ENCODE measurements around the gene CFAP58. TPM values are rescaled to one million over a fixed set of nuclear protein-coding genes. Genes with fewer than 3 reads are reported as not detected.

CFAP58 gene
- total RNA-seq, 1 donor from 2014 or later: 0.53 TPM

GRCh38 chr10:104342941-104343411 lies 10.7 kb upstream of the CFAP58 start:
- H3K27me3 ChIP-seq (ENCODE audit: control insufficient read depth, insufficient read depth, low read length): no peaks in the 10 kb centered on the region
- no peak for DNase-seq (ENCODE audit: low read depth)
- TF ChIP-seq, protein P1, sequence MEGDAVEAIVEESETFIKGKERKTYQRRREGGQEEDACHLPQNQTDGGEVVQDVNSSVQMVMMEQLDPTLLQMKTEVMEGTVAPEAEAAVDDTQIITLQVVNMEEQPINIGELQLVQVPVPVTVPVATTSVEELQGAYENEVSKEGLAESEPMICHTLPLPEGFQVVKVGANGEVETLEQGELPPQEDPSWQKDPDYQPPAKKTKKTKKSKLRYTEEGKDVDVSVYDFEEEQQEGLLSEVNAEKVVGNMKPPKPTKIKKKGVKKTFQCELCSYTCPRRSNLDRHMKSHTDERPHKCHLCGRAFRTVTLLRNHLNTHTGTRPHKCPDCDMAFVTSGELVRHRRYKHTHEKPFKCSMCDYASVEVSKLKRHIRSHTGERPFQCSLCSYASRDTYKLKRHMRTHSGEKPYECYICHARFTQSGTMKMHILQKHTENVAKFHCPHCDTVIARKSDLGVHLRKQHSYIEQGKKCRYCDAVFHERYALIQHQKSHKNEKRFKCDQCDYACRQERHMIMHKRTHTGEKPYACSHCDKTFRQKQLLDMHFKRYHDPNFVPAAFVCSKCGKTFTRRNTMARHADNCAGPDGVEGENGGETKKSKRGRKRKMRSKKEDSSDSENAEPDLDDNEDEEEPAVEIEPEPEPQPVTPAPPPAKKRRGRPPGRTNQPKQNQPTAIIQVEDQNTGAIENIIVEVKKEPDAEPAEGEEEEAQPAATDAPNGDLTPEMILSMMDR (IDR thresholded peaks at IDR 0.05; ENCODE audit: insufficient read depth, low read length, severe bottlenecking): no peak
- no peak overlapping the region for H3K4me3 ChIP-seq (ENCODE audit: low read depth, low read length)
- no peak for FAIRE-seq
- no peaks in the 10 kb centered on the region for H3K36me3 ChIP-seq (ENCODE audit: control insufficient read depth, insufficient read depth, low read length)

DNA sequence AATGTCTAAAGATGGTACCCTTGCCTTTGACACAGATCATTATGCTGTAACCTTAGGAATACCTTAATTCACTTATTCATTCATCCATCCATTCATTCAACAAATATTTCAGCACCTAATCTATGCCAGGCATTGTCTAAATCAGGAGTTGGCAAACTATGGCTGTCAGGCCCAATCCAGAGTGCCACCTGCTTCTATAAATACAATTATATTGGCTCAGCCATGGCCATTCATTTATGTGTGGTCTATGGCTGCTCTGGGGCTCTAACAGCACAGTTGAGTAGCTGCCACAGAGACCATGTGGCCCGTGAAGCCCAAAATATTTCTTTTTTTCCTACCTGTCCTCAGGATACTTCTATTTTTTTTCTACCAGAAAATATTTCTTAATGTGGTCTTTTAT lies 9.4 kb upstream of the CFAP58 start:
- FAIRE-seq: no peak

GRCh38 chr10:104345515-104345914 lies 8.1 kb upstream of the CFAP58 start:
- TF ChIP-seq, protein P1 (IDR thresholded peaks at IDR 0.05; ENCODE audit: insufficient read depth, low read length, severe bottlenecking): no peak
- H3K36me3 ChIP-seq (ENCODE audit: control insufficient read depth, insufficient read depth, low read length): no peaks in the 10 kb centered on the region
- FAIRE-seq: no peak
- no peak for DNase-seq (ENCODE audit: low read depth)
- no peak overlapping the region for H3K4me3 ChIP-seq (ENCODE audit: low read depth, low read length)
- H3K27me3 ChIP-seq (ENCODE audit: control insufficient read depth, insufficient read depth, low read length): no peaks in the 10 kb centered on the region

More for the DNA sequence above, 9.4 kb upstream of the CFAP58 start:
- Histone ChIP-seq H3K36me3 (ENCODE audit: control insufficient read depth, insufficient read depth, low read length) (no peaks in the 10 kb centered on the region), H3K4me3 (ENCODE audit: low read depth, low read length) (no peak overlapping the region), H3K27me3 (ENCODE audit: control insufficient read depth, insufficient read depth, low read length) (no peaks in the 10 kb centered on the region)
- TF ChIP-seq, protein P1 (IDR thresholded peaks at IDR 0.05; ENCODE audit: insufficient read depth, low read length, severe bottlenecking): no peak
- no peak for DNase-seq (ENCODE audit: low read depth)

DNA sequence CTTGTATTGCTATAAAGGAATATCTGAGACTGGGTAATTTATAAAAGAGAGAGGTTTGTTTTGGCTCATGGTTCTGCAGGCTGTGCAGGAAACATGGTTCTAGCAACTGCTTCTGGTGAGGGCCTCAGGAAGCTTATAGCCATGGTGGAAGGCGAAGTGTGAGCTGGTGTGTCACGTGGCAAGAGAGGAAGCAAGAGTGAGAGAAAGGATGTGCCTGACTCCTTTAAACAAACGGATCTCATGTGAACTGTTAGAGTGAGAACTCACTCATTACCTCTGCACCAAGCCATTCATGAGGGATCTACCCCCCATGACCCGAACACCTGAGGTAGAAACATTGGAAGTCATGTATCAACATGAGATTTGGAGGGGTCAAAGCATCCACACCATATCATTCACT lies 7.7 kb upstream of the CFAP58 start:
- TF ChIP-seq, protein P1 (IDR thresholded peaks at IDR 0.05; ENCODE audit: insufficient read depth, low read length, severe bottlenecking): no peak
- FAIRE-seq (no peak), DNase-seq (ENCODE audit: low read depth) (no peak)
- Histone ChIP-seq H3K36me3 (ENCODE audit: control insufficient read depth, insufficient read depth, low read length) (no peaks in the 10 kb centered on the region), H3K27me3 (ENCODE audit: control insufficient read depth, insufficient read depth, low read length) (no peaks in the 10 kb centered on the region), H3K4me3 (ENCODE audit: low read depth, low read length) (no peak overlapping the region)

DNA sequence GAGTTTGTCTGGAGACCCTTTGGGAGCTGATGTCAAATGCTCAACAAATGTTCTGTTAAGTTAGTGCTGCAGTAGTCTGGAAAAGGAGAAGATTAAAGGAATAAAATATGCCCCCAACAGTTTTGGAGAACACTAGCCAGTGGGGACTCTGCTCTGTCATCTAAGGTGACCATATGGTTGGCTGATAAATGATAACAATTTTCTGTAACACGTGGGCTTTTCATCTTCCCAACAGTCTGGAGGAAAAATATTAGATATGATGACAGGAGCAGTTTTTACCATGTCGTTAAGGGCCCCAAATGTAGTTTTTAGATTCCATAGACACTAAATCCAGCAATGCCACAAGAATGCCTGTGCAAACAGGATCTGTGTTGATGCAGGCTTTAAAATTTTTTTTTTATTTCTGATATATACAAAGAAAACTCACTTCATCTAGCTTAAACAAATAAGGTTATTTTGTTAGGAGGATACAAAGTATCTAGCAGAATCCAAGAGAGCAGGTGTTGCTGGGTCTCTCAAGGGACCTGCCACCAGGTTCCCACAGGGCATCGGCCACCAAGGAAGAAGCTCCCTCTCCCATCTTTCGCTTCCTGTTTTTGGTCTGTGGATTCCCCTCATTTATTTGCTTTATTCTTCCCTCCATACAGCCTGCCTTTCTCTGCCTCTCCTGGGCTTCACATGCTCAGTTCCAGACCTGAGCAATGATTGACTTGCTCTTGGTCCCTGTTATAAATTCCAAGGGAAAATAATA lies 6.2 kb upstream of the CFAP58 start:
- H3K36me3 ChIP-seq (ENCODE audit: control insufficient read depth, insufficient read depth, low read length): no peaks in the 10 kb centered on the region
- H3K27me3 ChIP-seq (ENCODE audit: control insufficient read depth, insufficient read depth, low read length): no peaks in the 10 kb centered on the region
- no peak overlapping the region for H3K4me3 ChIP-seq (ENCODE audit: low read depth, low read length)
- DNase-seq (ENCODE audit: low read depth) (no peak), FAIRE-seq (no peak)
- TF ChIP-seq, protein P1 (IDR thresholded peaks at IDR 0.05; ENCODE audit: insufficient read depth, low read length, severe bottlenecking): no peak

DNA sequence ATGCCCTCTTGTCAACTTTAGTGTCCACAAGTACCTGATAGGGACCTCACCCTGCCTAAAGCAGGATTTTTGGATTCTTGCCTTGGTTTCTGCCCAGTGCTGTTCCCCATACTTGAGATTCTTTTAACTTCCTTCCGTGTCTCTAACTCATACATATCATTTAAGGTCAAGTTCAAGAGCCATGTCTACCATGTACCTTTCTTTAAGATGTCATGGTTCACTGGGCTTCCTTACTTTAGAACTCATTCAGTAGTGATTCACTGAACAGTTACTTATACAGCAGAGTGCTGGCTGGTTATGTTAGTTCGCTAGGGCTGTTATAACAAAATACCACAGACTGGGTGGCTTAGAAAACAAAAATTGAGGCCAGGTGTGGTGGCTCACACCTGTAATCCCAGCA lies 5.0 kb upstream of the CFAP58 start:
- Histone ChIP-seq H3K36me3 (ENCODE audit: control insufficient read depth, insufficient read depth, low read length) (no peaks in the 10 kb centered on the region), H3K4me3 (ENCODE audit: low read depth, low read length) (no peak overlapping the region), H3K27me3 (ENCODE audit: control insufficient read depth, insufficient read depth, low read length) (no peaks in the 10 kb centered on the region)
- DNase-seq (ENCODE audit: low read depth) (no peak), FAIRE-seq (no peak)
- TF ChIP-seq, protein P1 (IDR thresholded peaks at IDR 0.05; ENCODE audit: insufficient read depth, low read length, severe bottlenecking): no peak

Measured in bronchial epithelial cell (primary cell).